NB4 (cell line): Measurements from ENCODE around the gene MOB3B.

Source experiments
- POLR2A ChIP-seq: IDR thresholded peaks from 2 replicates; pipeline ENCODE4 v1.6.1; 2011; ENCODE audit warnings: mild to moderate bottlenecking; ENCODE audit not compliant: insufficient read length; ENCODE audit errors: extremely low read depth
- TF ChIP-seq, protein P1 (sequence below): IDR thresholded peaks from one replicate; pipeline ENCODE4 v1.5.1; 2012; ENCODE audit warnings: low read depth, low read length
- TF ChIP-seq, protein P2 (sequence below): IDR thresholded peaks from 2 replicates; pipeline ENCODE4 v1.6.1; 2011; ENCODE audit warnings: low read depth, low read length

DNA sequence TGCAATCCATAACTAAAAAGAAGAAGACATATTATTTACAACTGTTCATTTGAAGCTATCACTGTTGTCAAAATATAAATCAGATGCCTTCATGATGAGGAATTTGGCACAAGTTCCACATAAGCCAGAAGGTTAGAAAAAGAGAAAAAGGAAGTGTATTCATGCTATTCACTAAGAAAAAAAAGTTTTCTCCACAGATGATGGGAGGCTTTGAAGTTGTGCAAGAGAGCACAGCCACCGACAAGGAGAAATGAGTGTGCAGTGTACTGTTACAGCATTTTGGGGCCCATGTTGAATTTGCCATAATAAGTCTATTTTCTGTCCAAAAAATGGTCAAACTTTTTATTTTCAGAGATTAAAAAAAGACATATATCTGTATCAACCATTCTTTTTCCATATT, 38.5 kb downstream of the MOB3B start:
- TF ChIP-seq, protein P1, sequence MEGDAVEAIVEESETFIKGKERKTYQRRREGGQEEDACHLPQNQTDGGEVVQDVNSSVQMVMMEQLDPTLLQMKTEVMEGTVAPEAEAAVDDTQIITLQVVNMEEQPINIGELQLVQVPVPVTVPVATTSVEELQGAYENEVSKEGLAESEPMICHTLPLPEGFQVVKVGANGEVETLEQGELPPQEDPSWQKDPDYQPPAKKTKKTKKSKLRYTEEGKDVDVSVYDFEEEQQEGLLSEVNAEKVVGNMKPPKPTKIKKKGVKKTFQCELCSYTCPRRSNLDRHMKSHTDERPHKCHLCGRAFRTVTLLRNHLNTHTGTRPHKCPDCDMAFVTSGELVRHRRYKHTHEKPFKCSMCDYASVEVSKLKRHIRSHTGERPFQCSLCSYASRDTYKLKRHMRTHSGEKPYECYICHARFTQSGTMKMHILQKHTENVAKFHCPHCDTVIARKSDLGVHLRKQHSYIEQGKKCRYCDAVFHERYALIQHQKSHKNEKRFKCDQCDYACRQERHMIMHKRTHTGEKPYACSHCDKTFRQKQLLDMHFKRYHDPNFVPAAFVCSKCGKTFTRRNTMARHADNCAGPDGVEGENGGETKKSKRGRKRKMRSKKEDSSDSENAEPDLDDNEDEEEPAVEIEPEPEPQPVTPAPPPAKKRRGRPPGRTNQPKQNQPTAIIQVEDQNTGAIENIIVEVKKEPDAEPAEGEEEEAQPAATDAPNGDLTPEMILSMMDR, result no peak
- TF ChIP-seq POLR2A, result no peak
- TF ChIP-seq, protein P2, sequence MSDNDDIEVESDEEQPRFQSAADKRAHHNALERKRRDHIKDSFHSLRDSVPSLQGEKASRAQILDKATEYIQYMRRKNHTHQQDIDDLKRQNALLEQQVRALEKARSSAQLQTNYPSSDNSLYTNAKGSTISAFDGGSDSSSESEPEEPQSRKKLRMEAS, result no peak
